PC-3 (cell line): ENCODE measurements around the gene CTNNA2. TPM values are rescaled to one million over a fixed set of nuclear protein-coding genes. Genes with fewer than 3 reads are reported as not detected.
"Not testable (repeated sequence)": the region's sequence is repeated elsewhere in the genome, so short reads cannot be mapped to it uniquely, and the experiment has no call there.

Experiments
- ATAC-seq: fragments of 200-7000 bp; cut with Tn5 transposase; 2 replicates; pipeline ENCODE4 v1.9.1; 2020; ENCODE audit warnings: mild to moderate bottlenecking, moderate library complexity
- BruUV-seq: library from RNA; stranded (reverse); fragments of 400-500 nt; replicated peaks from 2 replicates; lab custom pipeline; 2021; lab: Mats Ljungman, UMichigan
- CTCF ChIA-PET: fragments of 300-600 bp; sonication (Branson Sonifier 250); formaldehyde crosslinking; loops from one replicate; lab custom pipeline; 2022; ENCODE audit warnings: antibody characterized with exemption; lab: Charles Lee
- POLR2A ChIA-PET: fragments of 300-600 bp; sonication (Branson Sonifier 250); formaldehyde crosslinking; loops from one replicate; lab custom pipeline; 2022; ENCODE audit warnings: antibody characterized with exemption; ENCODE audit not compliant: unreplicated experiment; lab: Charles Lee
- DNase-seq: peaks from one replicate; pipeline ENCODE4 v3.0.0-alpha.2; 2015
- H2AFZ ChIP-seq: fragments of 300-600 bp; sonication (generic); 2 replicates; pipeline ENCODE4 v1.6.0; 2016; ENCODE audit warnings: antibody characterized with exemption, low read length
- H3F3A ChIP-seq: fragments of 300-600 bp; sonication (generic); one replicate; pipeline ENCODE4 v1.6.0; 2017; ENCODE audit warnings: antibody characterized with exemption, low read length, control low read depth, mild to moderate bottlenecking; ENCODE audit not compliant: unreplicated experiment
- H3K27ac ChIP-seq: fragments of 300-600 bp; sonication (generic); 2 replicates; pipeline ENCODE4 v1.5.1; 2016; ENCODE audit warnings: mild to moderate bottlenecking, low read length
- H3K27me3 ChIP-seq: fragments of 300-600 bp; sonication (generic); 2 replicates; pipeline ENCODE4 v1.6.1; 2016; ENCODE audit warnings: low read length, mixed read lengths
- H3K36me3 ChIP-seq: fragments of 300-600 bp; sonication (generic); 2 replicates; pipeline ENCODE4 v1.6.1; 2016; ENCODE audit warnings: low read depth, mixed run types, low read length, mixed read lengths
- H3K4me1 ChIP-seq: fragments of 300-600 bp; sonication (generic); 2 replicates; pipeline ENCODE4 v1.5.1; 2016; ENCODE audit warnings: low read length; ENCODE audit not compliant: insufficient read depth
- H3K4me2 ChIP-seq: fragments of 300-600 bp; sonication (generic); 2 replicates; pipeline ENCODE4 v1.6.0; 2016; ENCODE audit warnings: low read length
- H3K4me3 ChIP-seq: fragments of 300-600 bp; sonication (generic); 2 replicates; pipeline ENCODE4 v1.5.1; 2016; ENCODE audit warnings: mild to moderate bottlenecking, low read length, mixed read lengths
- H3K79me2 ChIP-seq: fragments of 300-600 bp; sonication (generic); 2 replicates; pipeline ENCODE4 v1.6.1; 2017; ENCODE audit warnings: low read length, mixed read lengths
- H3K9ac ChIP-seq: fragments of 300-600 bp; sonication (generic); 2 replicates; pipeline ENCODE4 v1.6.0; 2016; ENCODE audit warnings: mild to moderate bottlenecking, low read length
- H3K9me2 ChIP-seq: fragments of 300-600 bp; sonication (generic); replicated peaks from 2 replicates; pipeline ENCODE4 v1.6.1; 2016; ENCODE audit warnings: mixed run types, low read length, mixed read lengths
- H3K9me3 ChIP-seq: fragments of 300-600 bp; sonication (generic); 2 replicates; pipeline ENCODE4 v1.6.1; 2016; ENCODE audit warnings: low read length, mixed read lengths
- H4K20me1 ChIP-seq: fragments of 300-600 bp; sonication (generic); 2 replicates; pipeline ENCODE4 v1.6.1; 2016; ENCODE audit warnings: low read length, mixed read lengths
- EZH2 ChIP-seq: fragments of 300-600 bp; sonication (generic); IDR thresholded peaks from one replicate; pipeline ENCODE4 v1.6.1; 2017; ENCODE audit warnings: antibody characterized with exemption, mild to moderate bottlenecking, low read length; ENCODE audit not compliant: unreplicated experiment
- EZH2phosphoT487 ChIP-seq: fragments of 300-600 bp; sonication (generic); IDR thresholded peaks from 2 replicates; pipeline ENCODE4 v1.6.1; 2018; ENCODE audit warnings: mild to moderate bottlenecking, antibody characterized with exemption, low read length, borderline replicate concordance
- intact Hi-C: fragments of 100-400 bp; cut with micrococcal nuclease; formaldehyde crosslinking; loops from 2 replicates; pipeline ENCODE4 v1.9.0; 2023
- total RNA-seq: library from RNA; depleted of rRNA; stranded (reverse); fragments of >200 nt; gene quantifications from 2 replicates; pipeline ENCODE4 v1.2.3, GENCODE V29; 2014
- TF ChIP-seq, protein P1 (sequence below): fragments of 300-600 bp; sonication (generic); conservative IDR thresholded peaks from 2 replicates; pipeline ENCODE4 v1.5.1; 2017; ENCODE audit warnings: antibody characterized with exemption, low read depth, mild to moderate bottlenecking, low read length

Gene CTNNA2
- total RNA-seq, 1 experiment from 2014 or later: not detected

DNA sequence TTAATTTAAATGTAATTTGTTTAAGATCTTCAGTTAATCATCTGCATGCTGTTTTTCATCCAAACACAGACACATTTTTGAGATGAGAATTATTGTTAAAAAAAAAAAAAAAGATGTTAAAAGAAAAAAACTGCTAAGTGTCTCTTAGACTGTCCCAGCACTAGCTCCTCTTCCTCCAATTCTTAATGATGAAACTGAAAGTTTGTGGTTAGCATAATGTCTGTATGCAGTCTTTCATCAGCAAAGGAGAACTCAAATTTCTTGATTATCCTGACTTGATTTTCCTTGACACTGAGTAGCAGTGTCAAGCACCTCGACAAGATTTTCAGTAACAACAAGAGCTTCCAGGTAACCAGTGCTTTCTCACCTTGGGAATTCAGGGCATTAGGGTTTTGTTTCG is 517.3 kb downstream of the CTNNA2 start:
- DNase-seq: no peak
- no peaks in the 10 kb centered on the region for H3K79me2 ChIP-seq
- no peak overlapping the region for H2AFZ ChIP-seq
- no peak overlapping the region for H3K27ac ChIP-seq
- ChIA-PET CTCF (no interaction called here), POLR2A (no interaction called here)
- H3K9me3 ChIP-seq: peaks cover 10% of the 10 kb centered on the region; the same call in 1 of the 2 replicates
- H3K36me3 ChIP-seq: no peaks in the 10 kb centered on the region
- H3K27me3 ChIP-seq: no peaks in the 10 kb centered on the region
- H4K20me1 ChIP-seq: no peaks in the 10 kb centered on the region
- BruUV-seq: no TSS peak
- H3K4me1 ChIP-seq: no peaks in the 10 kb centered on the region
- intact Hi-C loops: no loop called here
- H3K4me3 ChIP-seq: no peak overlapping the region
- H3K9me2 ChIP-seq: no peaks in the 10 kb centered on the region
- TF ChIP-seq EZH2: no peak
- TF ChIP-seq EZH2phosphoT487: no peak
- TF ChIP-seq, protein P1, sequence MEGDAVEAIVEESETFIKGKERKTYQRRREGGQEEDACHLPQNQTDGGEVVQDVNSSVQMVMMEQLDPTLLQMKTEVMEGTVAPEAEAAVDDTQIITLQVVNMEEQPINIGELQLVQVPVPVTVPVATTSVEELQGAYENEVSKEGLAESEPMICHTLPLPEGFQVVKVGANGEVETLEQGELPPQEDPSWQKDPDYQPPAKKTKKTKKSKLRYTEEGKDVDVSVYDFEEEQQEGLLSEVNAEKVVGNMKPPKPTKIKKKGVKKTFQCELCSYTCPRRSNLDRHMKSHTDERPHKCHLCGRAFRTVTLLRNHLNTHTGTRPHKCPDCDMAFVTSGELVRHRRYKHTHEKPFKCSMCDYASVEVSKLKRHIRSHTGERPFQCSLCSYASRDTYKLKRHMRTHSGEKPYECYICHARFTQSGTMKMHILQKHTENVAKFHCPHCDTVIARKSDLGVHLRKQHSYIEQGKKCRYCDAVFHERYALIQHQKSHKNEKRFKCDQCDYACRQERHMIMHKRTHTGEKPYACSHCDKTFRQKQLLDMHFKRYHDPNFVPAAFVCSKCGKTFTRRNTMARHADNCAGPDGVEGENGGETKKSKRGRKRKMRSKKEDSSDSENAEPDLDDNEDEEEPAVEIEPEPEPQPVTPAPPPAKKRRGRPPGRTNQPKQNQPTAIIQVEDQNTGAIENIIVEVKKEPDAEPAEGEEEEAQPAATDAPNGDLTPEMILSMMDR: no peak
- no peak overlapping the region for H3K4me2 ChIP-seq
- H3K9ac ChIP-seq: no peak overlapping the region
- no peak for ATAC-seq
- H3F3A ChIP-seq: no peaks in the 10 kb centered on the region

DNA sequence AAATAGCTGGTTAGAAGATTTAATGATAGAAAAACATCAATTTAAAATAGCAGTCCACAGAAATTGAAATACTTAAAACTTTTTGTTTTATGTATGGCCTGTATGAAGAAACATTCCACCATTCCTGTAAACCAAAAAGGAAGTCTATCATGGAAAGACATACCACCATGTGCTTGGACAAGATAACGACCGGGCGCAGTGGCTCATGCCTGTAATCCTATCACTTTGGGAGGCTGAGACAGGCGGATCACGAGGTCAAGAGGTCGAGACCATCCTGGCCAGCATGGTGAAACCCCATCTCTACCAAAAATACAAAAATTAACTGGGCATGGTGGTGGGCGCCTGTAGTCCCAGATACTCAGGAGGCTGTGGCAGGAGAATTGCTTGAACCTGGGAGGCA is 519.8 kb downstream of the CTNNA2 start:
- H3K9ac ChIP-seq, BruUV-seq, POLR2A ChIA-PET, H2AFZ ChIP-seq, CTCF ChIA-PET, H3K4me1 ChIP-seq, H3K4me2 ChIP-seq, H3K27ac ChIP-seq, H4K20me1 ChIP-seq, H3K9me3 ChIP-seq, ATAC-seq, H3F3A ChIP-seq, H3K79me2 ChIP-seq, H3K9me2 ChIP-seq, DNase-seq, H3K27me3 ChIP-seq, H3K4me3 ChIP-seq, intact Hi-C loops, H3K36me3 ChIP-seq: not testable (repeated sequence)

DNA sequence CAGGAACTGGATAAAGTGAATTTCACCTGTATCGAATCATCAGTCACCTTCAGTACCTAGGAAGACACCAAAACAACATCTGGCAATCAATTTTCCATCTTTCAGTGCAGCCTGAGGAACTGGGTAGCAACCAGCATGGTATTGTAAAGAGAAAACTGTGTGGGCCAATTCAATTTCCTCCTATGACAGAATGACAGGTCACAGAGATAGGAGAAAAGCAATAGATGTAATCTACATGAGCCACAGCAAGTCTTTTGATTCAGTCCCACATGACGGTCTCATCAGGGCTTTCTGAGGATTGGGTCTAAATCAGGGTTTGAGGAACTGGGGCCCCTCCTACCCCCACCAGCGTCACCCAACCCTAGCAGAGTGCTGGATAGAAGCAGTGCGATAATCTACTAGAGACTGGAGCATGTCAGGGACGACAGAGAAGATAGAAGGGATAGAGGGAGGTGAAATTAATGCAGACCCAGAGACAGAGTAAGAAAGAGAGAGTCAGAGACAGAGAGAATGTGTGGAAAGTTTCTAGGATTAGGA is 523.0 kb downstream of the CTNNA2 start:
- intact Hi-C loops: no loop called here
- POLR2A ChIA-PET: no interaction called here
- ATAC-seq: no peak

More for the DNA sequence above, 523.0 kb downstream of the CTNNA2 start:
- H3K36me3 ChIP-seq: no peaks in the 10 kb centered on the region
- H3K9ac ChIP-seq: no peak overlapping the region
- no peak overlapping the region for H2AFZ ChIP-seq
- CTCF ChIA-PET: no interaction called here
- no peak overlapping the region for H3K27ac ChIP-seq
- H3K9me3 ChIP-seq: no peaks in the 10 kb centered on the region
- no peaks in the 10 kb centered on the region for H3F3A ChIP-seq
- no peak overlapping the region for H3K4me2 ChIP-seq
- H3K79me2 ChIP-seq: no peaks in the 10 kb centered on the region
- H3K9me2 ChIP-seq: no peaks in the 10 kb centered on the region
- H4K20me1 ChIP-seq: no peaks in the 10 kb centered on the region
- no peak for DNase-seq
- H3K4me3 ChIP-seq: no peak overlapping the region
- no peaks in the 10 kb centered on the region for H3K4me1 ChIP-seq
- BruUV-seq: no TSS peak
- H3K27me3 ChIP-seq: no peaks in the 10 kb centered on the region
- TF ChIP-seq EZH2 (no peak), EZH2phosphoT487 (no peak)
- TF ChIP-seq, protein P1: no peak
